ENCODE data around the gene RPS13. TPM values are rescaled to one million over a fixed set of nuclear protein-coding genes. Genes with fewer than 3 reads are reported as not detected.

RPS13 gene
- 807 and 870 TPM in 2 replicates for total RNA-seq

GRCh38 chr11:17077520-17078401 lies at the start of gene RPS13:
Gene RPS13 (minus strand): TSS chr11:17077667. CDS start chr11:17077641, 26 bp downstream.

Other genes starting within 250 kb of the RPS13 start
- 0.26 and 0.31 TPM in 2 replicates for gene PLEKHA7, start 63.3 kb downstream of the RPS13 start, total RNA-seq
- 51.5 and 59.6 TPM in 2 replicates for gene PIK3C2A, start 130.3 kb upstream of the RPS13 start, total RNA-seq
- 165 and 186 TPM in 2 replicates for gene NUCB2, start 199.1 kb upstream of the RPS13 start, total RNA-seq